HepG2 (cell line): ENCODE data around the gene ARHGEF40. TPM values are rescaled to one million over a fixed set of nuclear protein-coding genes. Genes with fewer than 3 reads are reported as not detected.
A peak's percentile ranks its signal among the peaks of the same experiment; 100 is the strongest.

Experiments
- CBX2 ChIP-seq, 2 experiments: fragments of 200-600 bp in 1 of 2; sonication (generic); formaldehyde crosslinking in 1 of 2; IDR thresholded peaks; 2 replicates each; pipeline versions ENCODE4 v1.7.0 to v1.8.1; 2018 to 2022; ENCODE audit warnings: low read depth in 2 of 2, low read length in 1 of 2, mild to moderate bottlenecking in 1 of 2, missing genetic modification reagents in 1 of 2
- FOXC1 ChIP-seq: sonication (generic); formaldehyde crosslinking; IDR thresholded peaks from 2 replicates; pipeline ENCODE4 v1.8.0; 2022; ENCODE audit warnings: mild to moderate bottlenecking, missing genetic modification reagents, borderline replicate concordance
- HMGXB4 ChIP-seq, 2 experiments: sonication (generic) in 1 of 2; formaldehyde crosslinking in 1 of 2; IDR thresholded peaks; 2 replicates each; pipeline versions ENCODE4 v1.4.0 to v1.6.1; 2018 to 2020; ENCODE audit warnings: missing genetic modification reagents in 2 of 2, borderline replicate concordance in 1 of 2, low read depth in 1 of 2, mild to moderate bottlenecking in 1 of 2, missing biosample characterization in 1 of 2
- NR2F1 ChIP-seq, 2 experiments: fragments of 450-650 bp in 1 of 2; formaldehyde crosslinking in 1 of 2; IDR thresholded peaks; 2 replicates each; pipeline versions ENCODE4 v1.5.0 to v1.6.1; 2016 to 2020; ENCODE audit warnings: mild to moderate bottlenecking in 1 of 2, missing compliant biosample characterization in 1 of 2, missing genetic modification reagents in 1 of 2, moderate library complexity in 1 of 2
- REPIN1 ChIP-seq: sonication (generic); formaldehyde crosslinking; IDR thresholded peaks from 2 replicates; pipeline ENCODE4 v1.8.0; 2022; ENCODE audit warnings: missing genetic modification reagents, low read depth, mild to moderate bottlenecking, borderline replicate concordance
- SMC3 ChIP-seq: IDR thresholded peaks from 2 replicates; pipeline ENCODE4 v1.6.1; 2011; ENCODE audit warnings: low read length, improper control_type of control experiment
- SRSF9 ChIP-seq: fragments of 200-400 bp; formaldehyde crosslinking; IDR thresholded peaks from 2 replicates; pipeline ENCODE4 v1.6.1; 2018; ENCODE audit warnings: borderline replicate concordance, mild to moderate bottlenecking, low read depth, low read length; ENCODE audit not compliant: insufficient read depth, poor library complexity, severe bottlenecking
- STAG1 ChIP-seq: sonication (generic); formaldehyde crosslinking; IDR thresholded peaks from 2 replicates; pipeline ENCODE4 v1.4.0; 2020; ENCODE audit warnings: missing genetic modification reagents
- TRIM22 ChIP-seq: fragments of 450-650 bp; IDR thresholded peaks from 2 replicates; pipeline ENCODE4 v1.6.1; 2017
- ZBTB2 ChIP-seq: sonication (generic); formaldehyde crosslinking; IDR thresholded peaks from 2 replicates; pipeline ENCODE4 v1.8.0; 2022; ENCODE audit warnings: low read depth, missing genetic modification reagents
- ZBTB33 ChIP-seq: sonication (generic); formaldehyde crosslinking; IDR thresholded peaks from 2 replicates; pipeline ENCODE4 v1.4.0; 2020; ENCODE audit warnings: missing genetic modification reagents
- ZNF580 ChIP-seq: IDR thresholded peaks from 2 replicates; pipeline ENCODE4 v1.6.1; 2016; ENCODE audit warnings: low read depth, borderline replicate concordance
- ZNF598 ChIP-seq: sonication (generic); formaldehyde crosslinking; IDR thresholded peaks from 2 replicates; pipeline ENCODE4 v1.5.1; 2020; ENCODE audit warnings: mild to moderate bottlenecking, missing genetic modification reagents, borderline replicate concordance
- ZNF687 ChIP-seq: sonication (generic); formaldehyde crosslinking; IDR thresholded peaks from 2 replicates; pipeline ENCODE4 v1.5.1; 2020; ENCODE audit warnings: mild to moderate bottlenecking, missing genetic modification reagents, moderate library complexity
- polyA plus RNA-seq, 8 experiments: library from polyadenylated mRNA; depleted of rRNA in 3 of 8; stranded (reverse) in 7 of 8; unstranded in 1 of 8; fragments of >200 nt; fragmentation: Illumina TruSeq in 4 of 8; extraction: Trizol in 4 of 8; gene quantifications; 2 replicates each; pipeline versions ENCODE4 v1.2.1 to v1.2.3, GENCODE V29; 2011 to 2016; ENCODE audit warnings: low read depth in 4 of 8, missing spikeins in 1 of 8, mixed read lengths in 1 of 8; ENCODE audit not compliant: insufficient read depth in 1 of 8
- total RNA-seq, 5 experiments: library from RNA; depleted of rRNA; stranded (reverse); fragments of >200 nt; fragmentation: Illumina TruSeq; extraction: Trizol; gene quantifications; 2 replicates each; pipeline ENCODE4 v1.2.3, GENCODE V29; 2016; ENCODE audit warnings: low read depth in 1 of 5

ARHGEF40 gene
- total and polyA plus RNA-seq, 2 of the 13 experiments (the other 11 are each of a cell fraction or from before 2014, with no cell fraction given) = 28.1 to 78.1 TPM

- TF ChIP-seq ZBTB2 (CRISPR knock-in tag) = peak; percentile 39; the same call in 1 of the 2 replicates
- TF ChIP-seq STAG1 (CRISPR knock-in tag) = peak; percentile 57
- TF ChIP-seq ZNF580 (CRISPR knock-in tag) = peak; percentile 79; the same call in 1 of the 2 replicates
- TF ChIP-seq ZBTB33 (CRISPR knock-in tag) = peak; percentile 100
- TF ChIP-seq FOXC1 (CRISPR knock-in tag) = peak; percentile 63; the same call in 1 of the 2 replicates
- no peak for TF ChIP-seq CBX2 (IDR thresholded peaks at IDR 0.05; ENCODE audit: low read depth, low read length)
- TF ChIP-seq CBX2 (CRISPR knock-in tag; IDR thresholded peaks at IDR 0.05; ENCODE audit: low read depth) = no peak
- TF ChIP-seq TRIM22 = no peak
- peak; percentile 73 for TF ChIP-seq ZNF687 (CRISPR knock-in tag)
- TF ChIP-seq NR2F1 (CRISPR knock-in tag; IDR thresholded peaks at IDR 0.05) = no peak
- 0 out of 2 replicates have a peak, but pooled peaks have one; percentile 34 for TF ChIP-seq ZNF598
- peak; percentile 52; the same call in 1 of the 2 replicates for TF ChIP-seq REPIN1 (CRISPR knock-in tag)
- peak; percentile 22; the same call in 1 of the 2 replicates for TF ChIP-seq SMC3
- peak; percentile 56; a peak in 2 of 4 replicates for TF ChIP-seq HMGXB4 (CRISPR knock-in tag; IDR thresholded peaks at IDR 0.05; ENCODE audit: borderline replicate concordance in 1 of 2, low read depth in 1 of 2)
- no peak for TF ChIP-seq SRSF9
Measured at GRCh38 chr14:21090194-21090939, 20.3 kb downstream of the ARHGEF40 start (continued).
